IMR-90 (cell line): ENCODE results near the gene POLR2C. TPM values are rescaled to one million over a fixed set of nuclear protein-coding genes. Genes with fewer than 3 reads are reported as not detected.

Experiments
- ATAC-seq: fragments of 200-7000 bp; cut with Tn5 transposase; 2 replicates; pipeline ENCODE4 v1.9.1; 2020; ENCODE audit warnings: low read depth, mild to moderate bottlenecking, moderate library complexity
- BruUV-seq: library from RNA; stranded (reverse); fragments of 400-500 nt; replicated peaks from 2 replicates; lab custom pipeline; 2021; lab: Mats Ljungman, UMichigan
- CTCF ChIA-PET: fragments of 300-600 bp; formaldehyde crosslinking; extraction: SDS; loops from one replicate; lab custom pipeline; 2021; ENCODE audit warnings: antibody characterized with exemption; lab: Yijun Ruan, JAX
- POLR2A ChIA-PET: fragments of 300-600 bp; sonication (Branson Sonifier 250); formaldehyde crosslinking; loops from one replicate; lab custom pipeline; 2022; ENCODE audit warnings: antibody characterized with exemption; ENCODE audit not compliant: unreplicated experiment; lab: Charles Lee
- DNase-seq: peaks from one replicate; pipeline ENCODE4 v3.0.0; 2013
- H2AFZ ChIP-seq: replicated peaks from 2 replicates; pipeline ENCODE3; 2013; ENCODE audit warnings: low read length, mild to moderate bottlenecking; ENCODE audit not compliant: poor library complexity
- H2AK5ac ChIP-seq: 2 replicates; pipeline ENCODE4 v1.6.1; 2013; ENCODE audit warnings: low read depth, low read length, inconsistent platforms
- H2AK9ac ChIP-seq: replicated peaks from 2 replicates; pipeline ENCODE3; 2013; ENCODE audit warnings: mild to moderate bottlenecking, low read depth, low read length, moderate library complexity; ENCODE audit not compliant: poor library complexity
- H2BK120ac ChIP-seq: 2 replicates; pipeline ENCODE4 v1.6.1; 2013; ENCODE audit warnings: low read depth, low read length, inconsistent platforms
- H2BK15ac ChIP-seq: 3 replicates; pipeline ENCODE4 v1.6.1; 2013; ENCODE audit warnings: low read depth, low read length, inconsistent platforms
- H2BK20ac ChIP-seq: 2 replicates; pipeline ENCODE4 v1.6.1; 2013; ENCODE audit warnings: low read depth, mild to moderate bottlenecking, inconsistent platforms, low read length, moderate library complexity
- H2BK5ac ChIP-seq: 2 replicates; pipeline ENCODE4 v1.6.1; 2013; ENCODE audit warnings: mild to moderate bottlenecking, low read depth, low read length, inconsistent platforms; ENCODE audit not compliant: poor library complexity, severe bottlenecking
- H3K14ac ChIP-seq: replicated peaks from 2 replicates; pipeline ENCODE4 v1.6.1; 2013; ENCODE audit warnings: low read depth, low read length, inconsistent platforms
- H3K18ac ChIP-seq: 2 replicates; pipeline ENCODE4 v1.6.1; 2013; ENCODE audit warnings: low read depth, low read length, control low read depth
- H3K23ac ChIP-seq: 2 replicates; pipeline ENCODE4 v1.6.1; 2013; ENCODE audit warnings: low read depth, low read length, inconsistent platforms
- H3K27ac ChIP-seq: 2 replicates; pipeline ENCODE4 v1.5.1; 2013; ENCODE audit warnings: mild to moderate bottlenecking, control low read depth, low read length; ENCODE audit not compliant: insufficient read depth
- H3K27me3 ChIP-seq: 2 replicates; pipeline ENCODE4 v1.6.1; 2013; ENCODE audit warnings: low read length; ENCODE audit not compliant: control insufficient read depth, insufficient read depth
- H3K36me3 ChIP-seq: 2 replicates; pipeline ENCODE4 v1.6.1; 2013; ENCODE audit warnings: low read length, mixed read lengths; ENCODE audit not compliant: control insufficient read depth, insufficient read depth
- H3K4ac ChIP-seq: 2 replicates; pipeline ENCODE4 v1.6.1; 2013; ENCODE audit warnings: low read depth, low read length, inconsistent platforms
- H3K4me1 ChIP-seq: 2 replicates; pipeline ENCODE4 v1.6.1; 2013; ENCODE audit warnings: low read length, mixed read lengths; ENCODE audit not compliant: control insufficient read depth, insufficient read depth
- H3K4me2 ChIP-seq: 2 replicates; pipeline ENCODE4 v1.6.1; 2013; ENCODE audit warnings: low read depth, mild to moderate bottlenecking, control low read depth, low read length, moderate library complexity
- H3K4me3 ChIP-seq: 2 replicates; pipeline ENCODE4 v1.5.1; 2013; ENCODE audit warnings: low read depth, mild to moderate bottlenecking, control low read depth, low read length, moderate library complexity; ENCODE audit not compliant: insufficient read depth
- H3K56ac ChIP-seq: 2 replicates; pipeline ENCODE4 v1.6.1; 2013; ENCODE audit warnings: low read length, inconsistent platforms; ENCODE audit not compliant: insufficient read depth; ENCODE audit errors: extremely low read depth
- H3K79me1 ChIP-seq, 2 experiments: 2 replicates each; pipeline ENCODE4 v1.6.1; 2013; ENCODE audit warnings: low read length in 2 of 2, inconsistent platforms in 1 of 2, low read depth in 1 of 2
- H3K9ac ChIP-seq: 2 replicates; pipeline ENCODE4 v1.6.1; 2013; ENCODE audit warnings: low read depth, low read length, control low read depth
- H3K9me1 ChIP-seq: 2 replicates; pipeline ENCODE4 v1.6.1; 2013; ENCODE audit warnings: low read length, inconsistent platforms; ENCODE audit not compliant: insufficient read depth
- H3K9me3 ChIP-seq: 2 replicates; pipeline ENCODE4 v1.6.1; 2013; ENCODE audit warnings: low read length; ENCODE audit not compliant: control insufficient read depth, insufficient read depth
- H4K20me1 ChIP-seq: 2 replicates; pipeline ENCODE4 v1.6.1; 2013; ENCODE audit warnings: low read length, inconsistent platforms; ENCODE audit not compliant: insufficient read depth
- H4K5ac ChIP-seq: 2 replicates; pipeline ENCODE4 v1.6.1; 2013; ENCODE audit warnings: mild to moderate bottlenecking, low read depth, low read length, control low read depth
- H4K8ac ChIP-seq, 2 experiments: 2 replicates each; pipeline ENCODE4 v1.6.1; 2013; ENCODE audit warnings: low read depth in 2 of 2, low read length in 2 of 2, control low read depth in 1 of 2, inconsistent platforms in 1 of 2
- H4K91ac ChIP-seq: 2 replicates; pipeline ENCODE4 v1.6.1; 2013; ENCODE audit warnings: low read depth, low read length, inconsistent platforms; ENCODE audit not compliant: insufficient read depth
- CEBPB ChIP-seq: IDR thresholded peaks from 2 replicates; pipeline ENCODE4 v1.6.1; 2012; ENCODE audit warnings: low read depth, low read length, improper control_type of control experiment
- CHD1 ChIP-seq: IDR thresholded peaks from 2 replicates; pipeline ENCODE4 v1.6.1; 2012; ENCODE audit warnings: low read depth, low read length, improper control_type of control experiment
- FOS ChIP-seq: fragments of 150-350 bp; IDR thresholded peaks from 2 replicates; pipeline ENCODE4 v1.6.1; 2016; ENCODE audit warnings: low read depth, low read length
- MAZ ChIP-seq: IDR thresholded peaks from 2 replicates; pipeline ENCODE4 v1.6.1; 2012; ENCODE audit warnings: low read depth, mild to moderate bottlenecking, low read length, improper control_type of control experiment, moderate library complexity, borderline replicate concordance
- NFE2L2 ChIP-seq: fragments of 150-350 bp; IDR thresholded peaks from 2 replicates; pipeline ENCODE4 v1.6.1; 2016; ENCODE audit warnings: low read depth, mild to moderate bottlenecking, low read length
- WGBS, 2 experiments: methylation state at CpG; one replicate each; pipeline versions ENCODE4 v1.1.5 to v1.1.7; 2013; ENCODE audit warnings: missing lambda C conversion rate in 2 of 2; ENCODE audit not compliant: insufficient read length in 1 of 2; ENCODE audit errors: extremely low coverage in 2 of 2; 5-methylcytosine and 5-hydroxymethylcytosine counted together
- dilution Hi-C: fragments of 300-500 bp; cut with HindIII; formaldehyde crosslinking; loops from one replicate; pipeline ENCODE4 v1.14.3; 2018; ENCODE audit warnings: low sequenced_read_pairs; ENCODE audit not compliant: unreplicated experiment
- in situ Hi-C: fragments of 300-500 bp; cut with MboI; formaldehyde crosslinking; loops from 3 replicates; pipeline ENCODE4 v1.14.3; 2019; ENCODE audit warnings: low sequenced_read_pairs, inconsistent platforms, mixed read lengths
- intact Hi-C: fragments of 100-400 bp; cut with micrococcal nuclease; formaldehyde crosslinking; loops from 2 replicates; pipeline ENCODE4 v1.10.0; 2022
- polyA plus RNA-seq, 3 experiments: library from polyadenylated mRNA; depleted of rRNA; stranded (reverse); fragments of >200 nt; gene quantifications; 2 replicates each; pipeline ENCODE4 v1.2.3, GENCODE V29; 2012; ENCODE audit warnings: low replicate concordance in 1 of 3
- total RNA-seq: library from RNA; depleted of rRNA; stranded (reverse); fragments of >200 nt; gene quantifications from 2 replicates; pipeline ENCODE4 v1.2.3, GENCODE V29; 2012
- TF ChIP-seq, protein P1 (sequence below): conservative IDR thresholded peaks from 2 replicates; pipeline ENCODE4 v1.5.1; 2012; ENCODE audit warnings: mild to moderate bottlenecking, low read depth, low read length, improper control_type of control experiment

POLR2C gene
- total and polyA plus RNA-seq, 2 of the 4 experiments (the other 2 are of a cell fraction), result 137 to 340 TPM

DNA sequence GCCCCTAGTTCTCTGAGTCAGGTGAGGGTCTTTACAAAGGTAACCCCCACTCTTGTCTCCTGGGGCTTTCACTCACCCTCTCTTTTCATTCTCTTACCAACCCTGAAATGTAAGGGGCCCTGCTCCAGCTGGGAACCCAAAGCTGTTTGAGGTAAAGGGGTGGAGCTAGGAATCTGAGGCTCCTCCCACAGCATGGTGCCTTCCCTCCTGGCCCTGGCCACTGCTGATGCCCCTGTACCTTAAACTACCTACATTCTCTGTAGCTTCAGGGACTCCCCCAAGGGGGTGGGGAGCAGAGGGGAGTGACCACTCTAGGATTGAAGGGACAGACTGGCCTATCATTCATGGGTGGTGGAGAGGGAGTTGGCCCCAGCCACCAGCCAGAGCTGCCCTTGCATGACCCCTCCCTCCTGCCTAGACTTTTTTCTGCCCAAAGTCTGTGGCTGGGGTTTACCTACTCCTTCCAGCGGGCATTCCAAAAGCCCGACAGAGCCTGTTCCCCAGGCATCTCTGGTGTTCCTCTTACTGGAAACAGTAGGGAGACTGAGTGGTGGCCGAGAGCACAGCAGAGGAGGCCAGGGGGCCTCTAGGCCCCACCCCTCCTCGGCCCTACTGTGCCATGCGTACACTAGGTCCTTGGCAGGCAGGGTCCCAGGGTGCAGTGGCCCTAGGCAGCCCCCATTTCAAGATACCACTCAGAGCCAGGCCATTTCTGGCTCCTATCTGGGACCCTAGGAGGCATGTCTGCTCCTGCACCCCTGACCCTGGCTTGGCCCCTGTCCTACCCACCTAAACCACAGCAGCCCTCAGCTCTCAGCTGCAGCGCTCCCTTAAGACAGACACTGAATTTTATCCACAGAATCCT lies 14.3 kb downstream of the POLR2C start:
- Histone ChIP-seq H3K4ac (no peak overlapping the region), H3K23ac (no peak overlapping the region), H4K8ac (no peak overlapping the region), H3K9me3 (no peaks in the 10 kb centered on the region), H2AK9ac (no peak overlapping the region), H2BK120ac (no peak overlapping the region), H3K9me1 (no peaks in the 10 kb centered on the region), H4K91ac (no peak overlapping the region), H2BK20ac (no peak overlapping the region), H2AK5ac (no peak overlapping the region), H2BK5ac (no peak overlapping the region), H2BK15ac (no peak overlapping the region), H3K79me1 (peaks cover 9 to 22% of the 10 kb centered on the region in 2 experiments), H3K4me1 (peaks cover 12% of the 10 kb centered on the region), H3K4me3 (no peak overlapping the region), H3K56ac (no peak overlapping the region), H4K20me1 (0 out of 2 replicates have a peak, but pooled peaks cover 4% of the 10 kb centered on the region), H3K14ac (no peak overlapping the region), H3K36me3 (peaks cover 18% of the 10 kb centered on the region), H4K5ac (no peak overlapping the region), H3K27me3 (no peaks in the 10 kb centered on the region), H2AFZ (no peak overlapping the region), H3K27ac (no peak overlapping the region), H3K4me2 (no peak overlapping the region), H3K9ac (no peak overlapping the region), H3K18ac (no peak overlapping the region)
- dilution Hi-C loops (no loop called here), in situ Hi-C loops (no loop called here), intact Hi-C loops (no loop called here)
- ChIA-PET CTCF (no interaction called here), POLR2A (no interaction called here)
- TF ChIP-seq, protein P1, sequence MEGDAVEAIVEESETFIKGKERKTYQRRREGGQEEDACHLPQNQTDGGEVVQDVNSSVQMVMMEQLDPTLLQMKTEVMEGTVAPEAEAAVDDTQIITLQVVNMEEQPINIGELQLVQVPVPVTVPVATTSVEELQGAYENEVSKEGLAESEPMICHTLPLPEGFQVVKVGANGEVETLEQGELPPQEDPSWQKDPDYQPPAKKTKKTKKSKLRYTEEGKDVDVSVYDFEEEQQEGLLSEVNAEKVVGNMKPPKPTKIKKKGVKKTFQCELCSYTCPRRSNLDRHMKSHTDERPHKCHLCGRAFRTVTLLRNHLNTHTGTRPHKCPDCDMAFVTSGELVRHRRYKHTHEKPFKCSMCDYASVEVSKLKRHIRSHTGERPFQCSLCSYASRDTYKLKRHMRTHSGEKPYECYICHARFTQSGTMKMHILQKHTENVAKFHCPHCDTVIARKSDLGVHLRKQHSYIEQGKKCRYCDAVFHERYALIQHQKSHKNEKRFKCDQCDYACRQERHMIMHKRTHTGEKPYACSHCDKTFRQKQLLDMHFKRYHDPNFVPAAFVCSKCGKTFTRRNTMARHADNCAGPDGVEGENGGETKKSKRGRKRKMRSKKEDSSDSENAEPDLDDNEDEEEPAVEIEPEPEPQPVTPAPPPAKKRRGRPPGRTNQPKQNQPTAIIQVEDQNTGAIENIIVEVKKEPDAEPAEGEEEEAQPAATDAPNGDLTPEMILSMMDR, result no peak
- TF ChIP-seq CEBPB, result no peak
- TF ChIP-seq FOS, result no peak
- TF ChIP-seq CHD1, result no peak
- no peak for TF ChIP-seq NFE2L2
- no peak for TF ChIP-seq MAZ
- WGBS, 2 experiments, result 90% methylated on average over 2 of the region's 6 CpGs; no CpG with 5 or more reads in 1 of the 2 experiments
- no peak for ATAC-seq
- no TSS peak for BruUV-seq
- no peak for DNase-seq
